Erythroblast (primary cell): Measurements from ENCODE around the gene SUCNR1.

Source experiments
- GATA1 ChIP-seq: IDR thresholded peaks from 2 replicates; pipeline ENCODE4 v1.6.1; 2011; ENCODE audit warnings: low read depth, mild to moderate bottlenecking, control low read depth, low read length, moderate library complexity
- POLR2A ChIP-seq: IDR thresholded peaks from 2 replicates; pipeline ENCODE4 v1.6.1; 2011; ENCODE audit warnings: mild to moderate bottlenecking, low read length

DNA sequence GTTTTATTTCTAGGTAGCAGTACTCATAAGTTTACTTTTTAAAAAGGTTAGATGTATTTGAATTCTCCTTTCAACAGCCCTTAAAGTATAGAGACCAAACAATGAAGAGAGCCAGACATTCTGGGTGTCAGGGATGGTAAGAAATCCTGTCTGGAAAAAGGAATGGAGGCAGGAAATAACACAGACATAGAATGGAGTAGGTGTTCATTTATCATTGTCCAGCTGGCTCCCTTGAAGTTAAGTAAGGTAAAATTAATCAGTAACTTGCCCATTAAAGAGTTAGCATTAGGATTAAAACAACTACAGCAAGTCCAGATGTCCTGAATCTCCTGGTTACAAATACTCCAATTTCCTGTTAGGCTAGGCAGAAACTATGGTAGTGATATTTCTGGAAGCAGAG is 13.5 kb upstream of the SUCNR1 start:
- TF ChIP-seq POLR2A (no peak), GATA1 (no peak)
